HepG2 (cell line): Measurements from ENCODE around the gene PPP1R1A. TPM values are rescaled to one million over a fixed set of nuclear protein-coding genes. Genes with fewer than 3 reads are reported as not detected.

ENCODE experiments used
- AKNA ChIP-seq: sonication (generic); formaldehyde crosslinking; IDR thresholded peaks from 2 replicates; pipeline ENCODE4 v1.4.0; 2020; ENCODE audit warnings: missing genetic modification reagents, borderline replicate concordance
- BCLAF1 ChIP-seq: fragments of 450-650 bp; IDR thresholded peaks from 2 replicates; pipeline ENCODE4 v1.6.1; 2017; ENCODE audit warnings: mild to moderate bottlenecking
- DDIT3 ChIP-seq: sonication (generic); formaldehyde crosslinking; IDR thresholded peaks from 2 replicates; pipeline ENCODE4 v1.4.0; 2020; ENCODE audit warnings: mild to moderate bottlenecking, missing genetic modification reagents
- FOXP1 ChIP-seq, 2 experiments: fragments of 450-650 bp in 1 of 2; IDR thresholded peaks; 2 replicates each; pipeline ENCODE4 v1.6.1; 2017 to 2018; ENCODE audit warnings: antibody characterized with exemption in 1 of 2
- GABPA ChIP-seq, 2 experiments: IDR thresholded peaks; 2 replicates each; pipeline ENCODE4 v1.6.1; 2011 to 2016; ENCODE audit warnings: low read depth in 2 of 2, low read length in 1 of 2, missing biosample characterization in 1 of 2, missing genetic modification characterization in 1 of 2
- IKZF5 ChIP-seq: IDR thresholded peaks from 2 replicates; pipeline ENCODE4 v1.6.1; 2018; ENCODE audit warnings: missing genetic modification reagents, mild to moderate bottlenecking, missing compliant biosample characterization
- KDM3A ChIP-seq: IDR thresholded peaks from 2 replicates; pipeline ENCODE4 v1.6.1; 2018; ENCODE audit warnings: low read depth, missing compliant biosample characterization
- MED13 ChIP-seq: sonication (generic); formaldehyde crosslinking; IDR thresholded peaks from 2 replicates; pipeline ENCODE4 v1.5.0; 2020; ENCODE audit warnings: missing genetic modification reagents
- MED8 ChIP-seq: sonication (generic); formaldehyde crosslinking; IDR thresholded peaks from 2 replicates; pipeline ENCODE4 v1.8.1; 2023; ENCODE audit warnings: mild to moderate bottlenecking, missing genetic modification reagents; ENCODE audit not compliant: insufficient replicate concordance
- MIER3 ChIP-seq: IDR thresholded peaks from 2 replicates; pipeline ENCODE4 v1.6.1; 2016; ENCODE audit warnings: missing compliant biosample characterization, borderline replicate concordance
- POLR2G ChIP-seq: fragments of 200-400 bp; formaldehyde crosslinking; IDR thresholded peaks from 2 replicates; pipeline ENCODE4 v1.6.1; 2018; ENCODE audit warnings: mild to moderate bottlenecking, low read depth, low read length, moderate library complexity
- SOX5 ChIP-seq: IDR thresholded peaks from 2 replicates; pipeline ENCODE4 v1.6.1; 2016; ENCODE audit warnings: borderline replicate concordance
- STAG1 ChIP-seq: sonication (generic); formaldehyde crosslinking; IDR thresholded peaks from 2 replicates; pipeline ENCODE4 v1.4.0; 2020; ENCODE audit warnings: missing genetic modification reagents
- TEAD3 ChIP-seq: optimal IDR thresholded peaks from 2 replicates; pipeline ENCODE3; 2016; ENCODE audit warnings: borderline replicate concordance
- TOPORS ChIP-seq: sonication (generic); formaldehyde crosslinking; IDR thresholded peaks from 2 replicates; pipeline ENCODE4 v1.8.0; 2023; ENCODE audit warnings: mild to moderate bottlenecking, missing genetic modification reagents
- ZFAT ChIP-seq: sonication (generic); formaldehyde crosslinking; conservative IDR thresholded peaks from 2 replicates; pipeline ENCODE4 v1.8.1; 2023; ENCODE audit warnings: missing genetic modification reagents, inconsistent platforms
- ZNF136 ChIP-seq: sonication (generic); formaldehyde crosslinking; IDR thresholded peaks from 2 replicates; pipeline ENCODE4 v1.8.1; 2022; ENCODE audit warnings: low read depth, mild to moderate bottlenecking, moderate library complexity, missing genetic modification reagents
- ZNF292 ChIP-seq: sonication (generic); formaldehyde crosslinking; IDR thresholded peaks from 2 replicates; pipeline ENCODE4 v1.8.1; 2022; ENCODE audit warnings: mild to moderate bottlenecking, low read depth, missing genetic modification reagents, borderline replicate concordance
- ZNF644 ChIP-seq: IDR thresholded peaks from 2 replicates; pipeline ENCODE4 v1.6.1; 2016; ENCODE audit warnings: low read depth
- ZNF672 ChIP-seq: sonication (generic); formaldehyde crosslinking; IDR thresholded peaks from 2 replicates; pipeline ENCODE4 v1.8.1; 2022; ENCODE audit warnings: missing genetic modification reagents
- ZNF816 ChIP-seq: sonication (generic); formaldehyde crosslinking; IDR thresholded peaks from 2 replicates; pipeline ENCODE4 v1.8.0; 2022; ENCODE audit warnings: missing genetic modification reagents, mild to moderate bottlenecking, borderline replicate concordance
- polyA plus RNA-seq, 8 experiments: library from polyadenylated mRNA; depleted of rRNA in 3 of 8; stranded (reverse) in 7 of 8; unstranded in 1 of 8; fragments of >200 nt; fragmentation: Illumina TruSeq in 4 of 8; extraction: Trizol in 4 of 8; gene quantifications; 2 replicates each; pipeline versions ENCODE4 v1.2.1 to v1.2.3, GENCODE V29; 2011 to 2016; ENCODE audit warnings: low read depth in 4 of 8, missing spikeins in 1 of 8, mixed read lengths in 1 of 8; ENCODE audit not compliant: insufficient read depth in 1 of 8
- total RNA-seq, 5 experiments: library from RNA; depleted of rRNA; stranded (reverse); fragments of >200 nt; fragmentation: Illumina TruSeq; extraction: Trizol; gene quantifications; 2 replicates each; pipeline ENCODE4 v1.2.3, GENCODE V29; 2016; ENCODE audit warnings: low read depth in 1 of 5

The PPP1R1A gene
- total and polyA plus RNA-seq, 2 of the 13 experiments (the other 11 are each of a cell fraction or from before 2014, with no cell fraction given), result 0.20 TPM; not detected in 1

GRCh38 chr12:54603173-54603814 is 14.8 kb upstream of the PPP1R1A start (continued):
- TF ChIP-seq BCLAF1, result no peak
- TF ChIP-seq SOX5 (CRISPR knock-in tag), result no peak
- no peak for TF ChIP-seq TEAD3
- TF ChIP-seq DDIT3, result no peak
- TF ChIP-seq MED13 (CRISPR knock-in tag), result no peak
- TF ChIP-seq POLR2G, result no peak
- TF ChIP-seq ZNF644 (CRISPR knock-in tag), result 0 out of 2 replicates have a peak, but pooled peaks have one; percentile 16
- TF ChIP-seq ZFAT (CRISPR knock-in tag), result no peak
- TF ChIP-seq KDM3A, result no peak
- no peak for TF ChIP-seq ZNF292 (CRISPR knock-in tag)
- no peak for TF ChIP-seq MED8
- no peak for TF ChIP-seq ZNF672 (CRISPR knock-in tag)
- TF ChIP-seq GABPA (IDR thresholded peaks at IDR 0.05; ENCODE audit: low read depth, low read length), result no peak
- peak; percentile 37; the same call in 1 of the 2 replicates for TF ChIP-seq GABPA (CRISPR knock-in tag; IDR thresholded peaks at IDR 0.05; ENCODE audit: low read depth)
- TF ChIP-seq AKNA, result no peak
- TF ChIP-seq STAG1 (CRISPR knock-in tag), result peak; percentile 12; the same call in 1 of the 2 replicates
- no peak for TF ChIP-seq MIER3 (CRISPR knock-in tag)
- no peak for TF ChIP-seq ZNF816 (CRISPR knock-in tag)
- no peak for TF ChIP-seq ZNF136 (CRISPR knock-in tag)
- no peak for TF ChIP-seq IKZF5 (CRISPR knock-in tag)
- no peak for TF ChIP-seq FOXP1 (IDR thresholded peaks at IDR 0.05)
- TF ChIP-seq FOXP1 (CRISPR knock-in tag; IDR thresholded peaks at IDR 0.05), result no peak
- TF ChIP-seq TOPORS (CRISPR knock-in tag), result no peak
